NCI-H2196 (cell line): Measurements from ENCODE around the gene ZNF705A.
"Not testable (repeated sequence)": the region's sequence is repeated elsewhere in the genome, so short reads cannot be mapped to it uniquely, and the experiment has no call there.

ENCODE experiments used
- DNase-seq: peaks from one replicate; lab custom pipeline; 2025; ENCODE audit not compliant: unreplicated experiment; lab: John Stamatoyannopoulos, UW

The ZNF705A gene

GRCh38 chr12:8183346-8183745, 26.5 kb downstream of the ZNF705A start:
- DNase-seq, result not testable (repeated sequence)

DNA sequence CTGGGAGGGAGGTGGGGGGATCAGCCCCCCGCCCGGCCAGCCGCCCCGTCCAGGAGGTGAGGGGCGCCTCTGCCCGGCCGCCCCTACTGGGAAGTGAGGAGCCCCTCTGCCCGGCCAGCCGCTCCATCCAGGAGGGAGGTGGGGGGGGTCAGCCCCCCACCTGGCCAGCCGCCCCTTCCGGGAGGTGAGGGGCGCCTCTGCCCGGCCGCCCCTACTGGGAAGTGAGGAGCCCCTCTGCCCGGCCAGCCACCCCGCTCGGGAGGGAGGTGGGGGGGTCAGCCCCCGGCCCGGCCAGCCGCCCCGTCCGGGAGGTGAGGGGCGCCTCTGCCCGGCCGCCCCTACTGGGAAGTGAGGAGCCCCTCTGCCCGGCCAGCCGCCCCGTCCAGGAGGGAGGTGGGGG, 27.4 kb downstream of the ZNF705A start:
- not testable (repeated sequence) for DNase-seq

- not testable (repeated sequence) for DNase-seq
Measured at GRCh38 chr12:8188088-8188487, 31.3 kb downstream of the ZNF705A start.

DNA sequence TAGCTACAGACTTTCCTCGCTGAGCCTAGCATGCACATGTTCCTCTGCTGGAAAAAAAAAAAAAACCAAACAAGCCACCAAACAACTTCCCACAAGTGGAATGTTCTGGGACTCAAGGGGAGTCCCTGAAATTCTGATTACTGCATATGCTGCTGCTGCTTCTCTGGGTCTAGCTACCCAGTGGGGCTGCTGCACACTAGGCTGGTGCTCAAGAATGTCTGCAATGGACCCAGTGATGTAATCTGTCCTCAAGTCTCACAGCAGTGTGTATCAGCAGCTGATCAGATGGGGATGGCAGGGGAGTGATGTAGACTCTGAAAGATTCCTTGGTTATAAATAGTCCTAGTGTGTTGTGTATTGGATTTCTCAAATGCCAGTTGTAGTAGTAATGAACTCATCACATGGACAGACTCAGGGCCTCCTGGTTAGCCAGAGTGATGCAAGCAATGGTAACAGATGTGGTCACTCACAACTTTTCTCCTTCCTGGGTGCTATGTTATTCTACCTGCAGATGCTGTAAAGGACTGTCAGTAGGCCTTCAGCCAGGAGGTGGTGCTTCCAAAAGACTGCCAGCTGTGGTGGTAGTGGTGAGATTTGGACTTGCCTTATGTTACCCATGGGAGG, 41.0 kb downstream of the ZNF705A start:
- DNase-seq, result not testable (repeated sequence)

- not testable (repeated sequence) for DNase-seq
Measured at GRCh38 chr12:8218711-8219382, 62.0 kb downstream of the ZNF705A start.

DNA sequence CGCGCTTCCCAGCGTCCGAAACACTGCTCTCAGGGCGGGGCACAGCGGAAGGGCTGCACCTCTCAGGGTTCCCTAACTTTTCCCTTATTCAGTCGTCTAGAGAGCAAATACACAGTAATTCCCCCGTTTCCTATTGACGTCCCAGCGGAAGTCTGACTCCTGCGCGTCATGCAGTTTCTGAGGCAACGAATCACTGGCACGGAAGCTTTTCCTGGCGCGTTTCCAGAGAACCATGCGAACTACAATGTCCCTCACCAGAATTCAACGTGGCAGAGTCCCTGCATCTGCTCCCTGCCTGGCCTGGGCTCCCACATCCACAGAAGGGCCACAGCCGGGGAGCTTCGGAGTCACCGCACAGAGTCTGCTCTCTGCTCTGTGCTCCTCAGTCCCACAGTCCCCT, 64.6 kb downstream of the ZNF705A start:
- not testable (repeated sequence) for DNase-seq

DNA sequence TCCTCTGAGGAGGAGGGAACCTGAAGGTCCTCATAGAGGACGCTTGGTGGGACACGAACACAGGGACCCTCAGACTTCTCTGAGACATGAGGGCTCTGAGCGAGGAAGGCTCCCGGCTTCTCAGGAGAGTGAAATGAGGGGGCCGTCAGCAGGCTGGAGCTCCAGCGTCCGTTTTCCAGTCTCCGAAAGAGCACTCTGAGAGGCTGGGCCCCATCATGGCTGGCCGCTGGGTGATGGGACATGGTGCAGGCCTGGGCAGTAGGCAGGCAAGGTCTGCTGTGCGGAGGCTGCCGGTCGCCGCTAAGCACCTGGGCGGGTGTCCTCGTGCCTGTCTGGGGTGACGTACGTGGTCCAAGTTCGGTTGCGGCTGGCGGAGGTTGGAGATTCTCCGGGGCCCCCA, 65.0 kb downstream of the ZNF705A start:
- DNase-seq, result not testable (repeated sequence)

DNA sequence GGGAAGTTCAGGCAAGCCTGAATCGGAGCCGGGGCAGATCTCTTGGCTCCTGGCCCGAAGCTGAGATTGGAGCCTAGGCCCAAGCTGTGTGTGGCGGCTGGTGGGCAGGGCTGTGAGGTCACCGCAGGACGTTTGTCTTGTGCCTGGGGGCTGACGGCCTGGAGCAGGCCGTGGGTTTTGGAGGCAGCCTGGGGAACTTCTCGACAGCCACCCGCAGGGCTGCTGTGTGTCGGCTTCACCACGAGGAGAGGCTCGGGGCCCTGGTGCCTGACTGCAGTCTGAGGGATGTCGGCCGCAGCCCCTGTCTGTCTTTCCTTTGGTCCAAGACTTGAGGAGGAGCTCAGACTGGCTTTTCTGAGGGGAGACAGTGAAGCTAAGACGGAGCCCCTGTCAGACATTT, 65.5 kb downstream of the ZNF705A start:
- DNase-seq, result not testable (repeated sequence)

DNA sequence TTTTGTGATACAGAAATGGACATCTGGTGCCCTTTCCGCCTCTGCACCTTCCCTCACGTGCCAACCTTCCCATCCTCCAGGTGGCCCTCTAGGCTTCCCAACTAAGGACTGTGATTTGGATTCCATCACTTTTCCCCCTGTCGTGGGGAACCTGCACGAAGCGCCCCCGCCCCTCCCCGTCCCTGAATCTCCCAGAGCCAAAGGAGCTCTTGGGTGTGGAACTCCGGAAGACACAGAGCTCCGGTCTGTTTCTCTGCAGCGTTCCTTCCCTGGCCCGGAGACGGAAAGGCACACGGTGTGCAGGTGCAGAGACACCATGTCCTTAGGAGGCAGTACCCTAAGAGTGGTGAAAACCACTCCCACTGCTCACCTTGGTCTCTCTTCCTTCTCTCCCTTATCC, 66.8 kb downstream of the ZNF705A start:
- DNase-seq, result not testable (repeated sequence)

GRCh38 chr12:8224782-8225181, 68.0 kb downstream of the ZNF705A start:
- not testable (repeated sequence) for DNase-seq

DNA sequence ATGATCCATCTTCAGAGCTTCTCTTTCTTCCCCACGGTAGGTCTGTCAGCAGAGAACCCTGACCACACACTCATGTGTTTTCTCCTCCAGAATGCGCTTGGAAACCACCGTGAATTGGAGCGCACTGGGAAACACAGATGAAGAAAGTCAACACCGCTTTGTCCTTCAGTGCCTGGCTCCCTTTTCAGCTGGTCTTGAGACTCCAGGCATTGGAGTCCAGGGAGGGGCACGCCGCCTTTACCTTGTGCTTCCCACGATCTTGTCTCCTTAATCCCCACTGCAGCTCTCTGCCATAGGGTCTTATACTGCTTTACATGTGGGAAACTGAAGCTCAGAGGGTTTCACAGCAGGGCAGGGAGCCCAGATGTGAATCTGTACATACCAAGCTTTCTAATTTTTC, 69.5 kb downstream of the ZNF705A start:
- DNase-seq, result no peak

DNA sequence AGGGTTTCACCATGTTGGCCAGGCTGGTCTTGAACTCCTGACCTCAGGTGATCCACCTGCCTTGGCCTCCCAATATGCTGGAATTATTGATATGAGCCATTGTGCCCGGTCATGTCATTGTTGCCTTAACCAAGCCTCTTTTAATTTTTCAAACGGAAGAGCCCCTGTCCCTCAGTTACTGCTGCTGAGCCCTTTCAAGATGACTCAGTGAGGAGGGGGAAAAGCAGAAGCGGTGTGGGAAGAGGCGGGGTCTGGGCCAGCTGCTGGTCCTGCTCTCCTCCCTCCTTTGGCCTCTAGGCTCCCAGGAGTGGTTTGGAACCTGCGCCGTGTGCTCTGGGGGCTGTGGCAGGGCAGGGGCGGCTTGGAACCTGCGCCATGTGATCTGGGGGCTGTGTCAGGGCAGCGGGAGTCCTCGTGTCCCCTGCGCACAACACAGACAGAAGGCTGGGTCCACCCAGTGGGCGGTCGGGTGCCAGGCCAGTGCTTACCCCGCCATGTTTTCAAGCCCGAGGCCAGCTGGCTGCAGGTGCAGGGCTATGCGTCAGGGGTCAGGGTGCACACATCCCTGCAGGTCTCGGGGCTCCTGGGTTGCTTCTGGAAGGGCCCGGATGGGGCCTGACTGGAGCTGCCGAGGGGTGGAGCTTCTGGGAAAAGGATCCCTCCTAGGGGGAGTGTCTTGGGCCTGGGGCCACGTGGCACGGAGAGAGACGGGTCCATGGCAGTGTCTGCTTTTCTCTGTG, 70.3 kb downstream of the ZNF705A start, which contains the start of gene FAM90A1:
Gene FAM90A1 (minus strand): TSS at position 627 of the 740 bp plus-strand sequence. CDS start 2,786 bp downstream, outside the sequence.
- not testable (repeated sequence) for DNase-seq

- not testable (repeated sequence) for DNase-seq
Measured at GRCh38 chr12:8227732-8228077, 70.9 kb downstream of the ZNF705A start.

DNA sequence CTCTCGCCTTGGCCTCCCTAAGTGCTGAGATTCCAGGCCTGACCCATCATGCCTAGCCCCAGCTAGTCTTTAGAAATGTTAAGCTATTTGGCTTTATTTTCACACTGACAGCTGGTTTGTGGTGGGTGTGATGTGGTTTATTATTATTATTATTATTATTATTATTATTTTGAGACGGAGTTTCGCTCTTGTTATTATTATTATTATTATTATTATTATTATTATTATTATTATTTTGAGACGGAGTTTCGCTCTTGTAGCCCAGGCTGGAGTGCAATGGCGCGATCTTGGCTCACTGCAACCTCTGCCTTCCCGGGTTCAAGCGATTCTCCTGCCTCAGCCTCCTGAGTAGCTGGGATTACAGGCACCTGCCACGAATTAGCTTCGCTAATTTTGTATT, 71.8 kb downstream of the ZNF705A start:
- DNase-seq, result not testable (repeated sequence)

DNA sequence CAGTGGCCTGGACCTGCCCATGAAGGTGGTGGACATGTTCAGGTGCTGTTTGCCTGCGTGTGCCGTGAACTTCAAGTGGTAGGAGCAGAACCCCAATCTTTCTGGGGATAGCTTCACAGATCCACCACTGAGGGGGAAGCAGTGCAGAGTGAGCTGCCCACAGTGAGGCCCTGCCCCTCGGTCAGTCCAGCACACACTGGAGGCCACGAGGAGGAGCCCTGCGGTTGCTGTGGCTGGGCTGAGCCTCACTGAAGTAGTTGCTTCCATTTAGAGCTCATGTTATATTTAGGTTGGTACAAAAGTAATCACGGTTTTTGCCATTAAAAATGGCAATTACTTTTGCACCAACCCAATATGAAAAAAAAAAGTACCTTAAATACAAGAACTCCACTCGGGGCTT, 72.7 kb downstream of the ZNF705A start:
- not testable (repeated sequence) for DNase-seq
